K562 (cell line): Measurements from ENCODE around the gene FAM228A. TPM values are rescaled to one million over a fixed set of nuclear protein-coding genes. Genes with fewer than 3 reads are reported as not detected.

Source experiments
- ATAC-seq: fragments of 200-7000 bp; cut with Tn5 transposase; 3 replicates; pipeline ENCODE4 v1.9.1; 2020; ENCODE audit warnings: moderate library complexity
- BruUV-seq: library from RNA; stranded (reverse); fragments of 400-500 nt; replicated peaks from 2 replicates; lab custom pipeline; 2021; lab: Mats Ljungman, UMichigan
- CTCF ChIA-PET: fragments of 300-600 bp; formaldehyde crosslinking; extraction: SDS; loops from one replicate; lab custom pipeline; 2021; ENCODE audit warnings: low intra/inter-chr PET ratio; lab: Yijun Ruan, JAX
- POLR2A ChIA-PET: fragments of 300-600, 350-650 bp; sonication (Branson Sonifier 250); formaldehyde crosslinking; extraction: SDS; loops from one replicate; lab custom pipeline; 2021; ENCODE audit warnings: antibody characterized with exemption, inconsistent platforms; lab: Yijun Ruan, JAX
- DNase-seq, 4 experiments: peaks; one replicate each; pipeline versions ENCODE4 v3.0.0 to v3.0.0-alpha.2; 2011 to 2018; ENCODE audit warnings: low spot score in 3 of 4, mixed read lengths in 3 of 4; ENCODE audit errors: extremely low read depth in 1 of 4
- FAIRE-seq: peaks from 2 replicates; lab custom pipeline; 2011; peaks lifted over from hg19 to GRCh38; lab: Jason Lieb, UNC
- H2AFZ ChIP-seq: 2 replicates; pipeline ENCODE4 v1.6.0; 2011; ENCODE audit warnings: low read depth, low read length, control low read depth, inconsistent platforms
- H3K27ac ChIP-seq: fragments of 200-600 bp; 3 replicates; pipeline ENCODE4 v1.8.0; 2011; ENCODE audit warnings: low read depth, mild to moderate bottlenecking, control low read depth, inconsistent platforms, low read length, moderate library complexity, mixed read lengths; ENCODE audit errors: extremely low read depth
- H3K27me3 ChIP-seq, 2 experiments: fragments of 300-600 bp in 1 of 2; 2 replicates in 1 of 2; 3 replicates in 1 of 2; pipeline versions ENCODE4 v1.6.0 to v1.8.0; 2011; ENCODE audit warnings: inconsistent platforms in 2 of 2, low read length in 2 of 2, mild to moderate bottlenecking in 1 of 2, mixed read lengths in 1 of 2, moderate library complexity in 1 of 2; ENCODE audit not compliant: control insufficient read depth in 2 of 2, insufficient read depth in 2 of 2
- H3K36me3 ChIP-seq: fragments of 300-600 bp; 3 replicates; pipeline ENCODE4 v1.8.0; 2011; ENCODE audit warnings: mild to moderate bottlenecking, low read length, inconsistent platforms; ENCODE audit not compliant: control insufficient read depth, insufficient read depth
- H3K4me1 ChIP-seq, 2 experiments: fragments of 200-600 bp in 1 of 2; replicated peaks in 1 of 2; 2 replicates in 1 of 2; 3 replicates in 1 of 2; pipeline versions ENCODE4 v1.5.1 to v1.8.0; 2011; ENCODE audit warnings: inconsistent platforms in 2 of 2, low read length in 2 of 2, mild to moderate bottlenecking in 1 of 2, mixed read lengths in 1 of 2, moderate library complexity in 1 of 2; ENCODE audit not compliant: control insufficient read depth in 2 of 2, insufficient read depth in 2 of 2
- H3K4me2 ChIP-seq: 2 replicates; pipeline ENCODE4 v1.6.1; 2011; ENCODE audit warnings: low read length, control low read depth, inconsistent platforms, mixed read lengths; ENCODE audit not compliant: insufficient read depth
- H3K4me3 ChIP-seq: fragments of 200-600 bp; sonication (generic), shearing (Covaris generic); 2 replicates; pipeline ENCODE4 v1.5.1; 2016; ENCODE audit warnings: control low read depth, inconsistent platforms
- H3K79me2 ChIP-seq: fragments of 200-600 bp; 3 replicates; pipeline ENCODE4 v1.8.0; 2011; ENCODE audit warnings: low read length, inconsistent platforms; ENCODE audit not compliant: control insufficient read depth, insufficient read depth
- H3K9ac ChIP-seq, 2 experiments: 2 replicates each; pipeline versions ENCODE4 v1.6.0 to v1.6.1; 2011; ENCODE audit warnings: low read depth in 2 of 2, low read length in 2 of 2, control low read depth in 1 of 2, inconsistent platforms in 1 of 2, mild to moderate bottlenecking in 1 of 2, mixed read lengths in 1 of 2; ENCODE audit not compliant: insufficient read depth in 1 of 2
- H3K9me1 ChIP-seq: one replicate; pipeline ENCODE4 v1.6.0; 2011; ENCODE audit warnings: inconsistent platforms, mild to moderate bottlenecking, low read length, moderate library complexity; ENCODE audit not compliant: control insufficient read depth, insufficient read depth
- H3K9me3 ChIP-seq: replicated peaks from 2 replicates; pipeline ENCODE4 v1.5.1; 2011; ENCODE audit warnings: low read depth, low read length, inconsistent platforms; ENCODE audit not compliant: control insufficient read depth, insufficient read depth
- H4K20me1 ChIP-seq: replicated peaks from 2 replicates; pipeline ENCODE4 v1.6.1; 2011; ENCODE audit warnings: low read length, inconsistent platforms, mixed read lengths; ENCODE audit not compliant: control insufficient read depth, insufficient read depth
- ATF1 ChIP-seq, 2 experiments: fragments of 450-650 bp in 1 of 2; IDR thresholded peaks; 2 replicates each; pipeline ENCODE4 v1.6.1; 2016; ENCODE audit warnings: missing compliant biosample characterization in 1 of 2, missing genetic modification characterization in 1 of 2
- FOXJ3 ChIP-seq: sonication (generic); formaldehyde crosslinking; IDR thresholded peaks from 2 replicates; pipeline ENCODE4 v1.4.0; 2020; ENCODE audit warnings: mild to moderate bottlenecking, missing genetic modification reagents
- HOXB6 ChIP-seq: fragments of 250-450 bp; sonication (Bioruptor Pico); IDR thresholded peaks from 2 replicates; pipeline ENCODE4 v1.5.1; 2022; ENCODE audit warnings: mild to moderate bottlenecking, borderline replicate concordance
- KLF13 ChIP-seq: fragments of 450-650 bp; IDR thresholded peaks from 2 replicates; pipeline ENCODE4 v1.6.1; 2016; ENCODE audit warnings: missing genetic modification characterization, low read depth, mild to moderate bottlenecking, missing compliant biosample characterization, moderate library complexity, borderline replicate concordance
- SMARCB1 ChIP-seq: IDR thresholded peaks from 2 replicates; pipeline ENCODE4 v1.6.1; 2011; ENCODE audit warnings: improper control_type of control experiment, low read depth; ENCODE audit not compliant: insufficient read length
- STAG1 ChIP-seq: sonication (generic); formaldehyde crosslinking; IDR thresholded peaks from 2 replicates; pipeline ENCODE4 v1.5.0; 2020; ENCODE audit warnings: missing genetic modification reagents, borderline replicate concordance
- TFAM ChIP-seq: fragments of 250-450 bp; sonication (Bioruptor Pico); conservative IDR thresholded peaks from 2 replicates; pipeline ENCODE4 v1.5.0; 2021; ENCODE audit warnings: mild to moderate bottlenecking, moderate library complexity
- ZBTB1 ChIP-seq: sonication (generic); formaldehyde crosslinking; IDR thresholded peaks from 2 replicates; pipeline ENCODE4 v1.8.1; 2023; ENCODE audit warnings: missing genetic modification reagents, low read depth, mild to moderate bottlenecking, borderline replicate concordance
- WGBS: fragments of 100-300 bp; shearing (Covaris generic); methylation state at CpG from one replicate; pipeline ENCODE4 v1.1.6; 2016; ENCODE audit warnings: low coverage, mixed read lengths; ENCODE audit not compliant: insufficient coverage; ENCODE audit errors: missing lambda C conversion rate; 5-methylcytosine and 5-hydroxymethylcytosine counted together
- in situ Hi-C: fragments of 300-500 bp; cut with MboI; formaldehyde crosslinking; loops from 4 replicates; pipeline ENCODE4 v1.15.0; 2018; ENCODE audit warnings: inconsistent platforms, mixed read lengths
- intact Hi-C: fragments of 100-400 bp; cut with micrococcal nuclease; formaldehyde crosslinking; loops from 2 replicates; pipeline ENCODE4 v1.14.2; 2022
- polyA plus RNA-seq, 8 experiments: library from polyadenylated mRNA; depleted of rRNA in 4 of 8; stranded (reverse) in 5 of 8; unstranded in 3 of 8; fragments of >200 nt; fragmentation: Nextera tagmentation in 2 of 8; fragmentation: Illumina TruSeq in 1 of 8; extraction: Ambion mirVana in 2 of 8; extraction: Trizol in 1 of 8; gene quantifications; 2 replicates each; pipeline versions ENCODE4 v1.2.1 to v1.2.3, GENCODE V29; 2011 to 2014; ENCODE audit warnings: inconsistent platforms in 1 of 8, missing spikeins in 1 of 8
- total RNA-seq, 7 experiments: library from RNA; depleted of rRNA in 6 of 7; stranded (reverse); fragments of >200 nt in 6 of 7; fragmentation: Illumina TruSeq in 2 of 7; extraction: Trizol in 2 of 7; gene quantifications; 2 replicates each; pipeline versions ENCODE4 v1.2.1 to v1.2.3, GENCODE V29; 2011 to 2021; ENCODE audit warnings: low replicate concordance in 1 of 7
- TF ChIP-seq, protein P1 (sequence below): fragments of 250-450 bp; sonication (Bioruptor Pico); IDR thresholded peaks from 2 replicates; pipeline ENCODE4 v1.8.0; 2022; ENCODE audit warnings: moderate library complexity, mild to moderate bottlenecking, inconsistent platforms
- TF ChIP-seq, protein P2 (sequence below): fragments of 450-650 bp; IDR thresholded peaks from 2 replicates; pipeline ENCODE4 v1.6.1; 2014; ENCODE audit warnings: low read depth, mild to moderate bottlenecking, moderate library complexity, borderline replicate concordance
- TF ChIP-seq, protein P3 (sequence below): sonication (generic); formaldehyde crosslinking; IDR thresholded peaks from 2 replicates; pipeline ENCODE4 v1.8.1; 2023; ENCODE audit warnings: mild to moderate bottlenecking, missing genetic modification reagents

Gene FAM228A
- total and polyA plus RNA-seq, 9 of the 15 experiments (the other 6 are each of a cell fraction or from before 2014, with no cell fraction given) = not detected

DNA sequence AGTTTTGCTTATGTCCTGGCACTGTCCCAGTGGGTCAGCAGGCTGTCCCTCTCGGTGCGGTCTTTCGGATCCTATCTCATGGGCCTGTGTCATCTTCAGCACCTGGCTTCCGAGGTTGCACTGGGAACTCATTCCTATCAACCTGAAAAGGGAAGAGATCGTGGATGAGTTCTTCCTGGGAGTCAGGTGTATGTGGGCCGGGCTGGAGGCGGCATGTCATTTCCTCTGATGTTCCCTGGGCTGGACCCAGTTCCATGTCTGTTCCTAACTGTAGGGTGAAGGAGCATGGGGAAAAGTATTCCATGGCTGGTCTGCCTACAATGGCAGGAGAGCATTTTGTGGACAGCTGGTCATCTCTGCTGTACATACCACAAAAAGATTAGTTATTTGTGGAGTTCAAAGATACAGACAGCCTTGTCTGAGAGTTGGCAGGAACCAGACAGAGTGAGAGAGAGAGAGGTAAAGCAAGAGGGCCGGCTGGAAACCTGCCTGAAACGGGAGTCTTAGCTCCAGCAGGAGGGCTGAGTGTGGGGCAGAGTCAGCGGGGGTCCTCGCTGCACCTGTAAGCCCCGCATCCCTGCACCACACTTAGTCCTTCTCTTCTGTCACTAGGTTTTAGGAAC lies 25.2 kb downstream of the FAM228A start:
- Histone ChIP-seq H2AFZ (no peak overlapping the region), H3K4me3 (no peak overlapping the region), H4K20me1 (no peaks in the 10 kb centered on the region), H3K9me1 (no peaks in the 10 kb centered on the region), H3K4me2 (no peak overlapping the region), H3K4me1 (no peaks in the 10 kb centered on the region), H3K36me3 (no peaks in the 10 kb centered on the region), H3K27ac (no peak overlapping the region), H3K79me2 (no peaks in the 10 kb centered on the region), H3K9ac (peak overlapping the region in 1 of 2 experiments; percentile 45; a peak in 2 of 4 replicates), H3K9me3 (no peaks in the 10 kb centered on the region), H3K27me3 (peaks cover 16 to 29% of the 10 kb centered on the region in 2 experiments; a peak in 4 of 5 replicates)
- TF ChIP-seq ATF1 (CRISPR knock-in tag; IDR thresholded peaks at IDR 0.05) = no peak
- no peak for TF ChIP-seq ATF1 (tag; IDR thresholded peaks at IDR 0.05)
- TF ChIP-seq KLF13 (tag) = no peak
- POLR2A ChIA-PET = interaction anchor here (1.1 kb wide), 1 partner anchor 9 kb away, joined by 4 read pairs; no protein-coding TSS in a partner anchor
- FAIRE-seq = no peak
- 3% methylated on average over 12 of the region's 12 CpGs for WGBS
- intact Hi-C loops (no loop called here), in situ Hi-C loops (no loop called here)
- ATAC-seq = no peak
- no TSS peak for BruUV-seq
- CTCF ChIA-PET = no interaction called here
- no peak for DNase-seq

DNA sequence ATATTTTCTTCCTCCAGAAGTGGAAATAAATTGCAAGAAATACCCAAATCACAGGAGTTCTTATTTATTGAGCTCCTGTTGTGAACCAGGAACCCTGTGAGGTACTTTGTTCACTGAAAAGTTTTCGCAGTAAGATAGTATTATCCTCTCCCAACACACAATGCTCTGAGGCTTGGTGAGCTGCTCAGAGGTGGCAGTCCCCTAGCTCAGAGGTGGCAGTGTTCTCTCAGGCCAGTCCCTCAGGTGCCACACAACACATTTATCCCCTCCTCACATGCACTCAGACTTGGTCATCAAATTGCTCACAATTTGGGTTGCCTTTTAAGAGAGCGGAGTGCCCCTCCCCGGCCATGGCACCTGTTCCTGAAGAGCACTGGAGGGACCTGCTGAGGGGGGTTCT lies 25.9 kb downstream of the FAM228A start:
- H4K20me1 ChIP-seq = no peaks in the 10 kb centered on the region
- ChIA-PET POLR2A (interaction anchor here (1.1 kb wide), 1 partner anchor 10 kb away, joined by 4 read pairs; no protein-coding TSS in a partner anchor), CTCF (no interaction called here)
- H3K79me2 ChIP-seq = no peaks in the 10 kb centered on the region
- in situ Hi-C loops = no loop called here
- no peaks in the 10 kb centered on the region for H3K4me1 ChIP-seq
- ATAC-seq = no peak
- FAIRE-seq = no peak
- DNase-seq = no peak
- no peak overlapping the region for H3K4me3 ChIP-seq
- H3K9me1 ChIP-seq = no peaks in the 10 kb centered on the region
- H3K9me3 ChIP-seq = no peaks in the 10 kb centered on the region
- 25% methylated on average over 3 of the region's 3 CpGs for WGBS
- intact Hi-C loops = no loop called here
- H3K36me3 ChIP-seq = no peaks in the 10 kb centered on the region
- H3K27me3 ChIP-seq = peaks cover 16 to 29% of the 10 kb centered on the region in 2 experiments; a peak in 4 of 5 replicates
- H3K27ac ChIP-seq = no peak overlapping the region
- no peak overlapping the region for H3K9ac ChIP-seq
- H2AFZ ChIP-seq = no peak overlapping the region
- no TSS peak for BruUV-seq
- TF ChIP-seq SMARCB1 (no peak), FOXJ3 (CRISPR knock-in tag) (no peak), ZBTB1 (CRISPR knock-in tag) (no peak), HOXB6 (CRISPR knock-in tag) (no peak), STAG1 (CRISPR knock-in tag) (no peak), TFAM (CRISPR knock-in tag) (no peak)
- TF ChIP-seq, protein P1, sequence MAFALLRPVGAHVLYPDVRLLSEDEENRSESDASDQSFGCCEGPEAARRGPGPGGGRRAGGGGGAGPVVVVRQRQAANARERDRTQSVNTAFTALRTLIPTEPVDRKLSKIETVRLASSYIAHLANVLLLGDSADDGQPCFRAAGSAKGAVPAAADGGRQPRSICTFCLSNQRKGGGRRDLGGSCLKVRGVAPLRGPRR = no peak
- TF ChIP-seq, protein P2, sequence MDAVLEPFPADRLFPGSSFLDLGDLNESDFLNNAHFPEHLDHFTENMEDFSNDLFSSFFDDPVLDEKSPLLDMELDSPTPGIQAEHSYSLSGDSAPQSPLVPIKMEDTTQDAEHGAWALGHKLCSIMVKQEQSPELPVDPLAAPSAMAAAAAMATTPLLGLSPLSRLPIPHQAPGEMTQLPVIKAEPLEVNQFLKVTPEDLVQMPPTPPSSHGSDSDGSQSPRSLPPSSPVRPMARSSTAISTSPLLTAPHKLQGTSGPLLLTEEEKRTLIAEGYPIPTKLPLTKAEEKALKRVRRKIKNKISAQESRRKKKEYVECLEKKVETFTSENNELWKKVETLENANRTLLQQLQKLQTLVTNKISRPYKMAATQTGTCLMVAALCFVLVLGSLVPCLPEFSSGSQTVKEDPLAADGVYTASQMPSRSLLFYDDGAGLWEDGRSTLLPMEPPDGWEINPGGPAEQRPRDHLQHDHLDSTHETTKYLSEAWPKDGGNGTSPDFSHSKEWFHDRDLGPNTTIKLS = no peak
- TF ChIP-seq, protein P3, sequence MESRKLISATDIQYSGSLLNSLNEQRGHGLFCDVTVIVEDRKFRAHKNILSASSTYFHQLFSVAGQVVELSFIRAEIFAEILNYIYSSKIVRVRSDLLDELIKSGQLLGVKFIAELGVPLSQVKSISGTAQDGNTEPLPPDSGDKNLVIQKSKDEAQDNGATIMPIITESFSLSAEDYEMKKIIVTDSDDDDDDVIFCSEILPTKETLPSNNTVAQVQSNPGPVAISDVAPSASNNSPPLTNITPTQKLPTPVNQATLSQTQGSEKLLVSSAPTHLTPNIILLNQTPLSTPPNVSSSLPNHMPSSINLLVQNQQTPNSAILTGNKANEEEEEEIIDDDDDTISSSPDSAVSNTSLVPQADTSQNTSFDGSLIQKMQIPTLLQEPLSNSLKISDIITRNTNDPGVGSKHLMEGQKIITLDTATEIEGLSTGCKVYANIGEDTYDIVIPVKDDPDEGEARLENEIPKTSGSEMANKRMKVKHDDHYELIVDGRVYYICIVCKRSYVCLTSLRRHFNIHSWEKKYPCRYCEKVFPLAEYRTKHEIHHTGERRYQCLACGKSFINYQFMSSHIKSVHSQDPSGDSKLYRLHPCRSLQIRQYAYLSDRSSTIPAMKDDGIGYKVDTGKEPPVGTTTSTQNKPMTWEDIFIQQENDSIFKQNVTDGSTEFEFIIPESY (CRISPR knock-in tag) = no peak
- TF ChIP-seq, all 486 proteins: peak for 0
- no peak overlapping the region for H3K4me2 ChIP-seq
